HG03378 (cell line): ENCODE results near the gene NDST1.
"Not testable (repeated sequence)": the region's sequence is repeated elsewhere in the genome, so short reads cannot be mapped to it uniquely, and the experiment has no call there.

Source experiments
- ATAC-seq: cut with Tn5 transposase; IDR thresholded peaks from one replicate; pipeline ENCODE4 v1.9.1; 2021; ENCODE audit warnings: mild to moderate bottlenecking, moderate library complexity; ENCODE audit not compliant: unreplicated experiment

Gene NDST1

DNA sequence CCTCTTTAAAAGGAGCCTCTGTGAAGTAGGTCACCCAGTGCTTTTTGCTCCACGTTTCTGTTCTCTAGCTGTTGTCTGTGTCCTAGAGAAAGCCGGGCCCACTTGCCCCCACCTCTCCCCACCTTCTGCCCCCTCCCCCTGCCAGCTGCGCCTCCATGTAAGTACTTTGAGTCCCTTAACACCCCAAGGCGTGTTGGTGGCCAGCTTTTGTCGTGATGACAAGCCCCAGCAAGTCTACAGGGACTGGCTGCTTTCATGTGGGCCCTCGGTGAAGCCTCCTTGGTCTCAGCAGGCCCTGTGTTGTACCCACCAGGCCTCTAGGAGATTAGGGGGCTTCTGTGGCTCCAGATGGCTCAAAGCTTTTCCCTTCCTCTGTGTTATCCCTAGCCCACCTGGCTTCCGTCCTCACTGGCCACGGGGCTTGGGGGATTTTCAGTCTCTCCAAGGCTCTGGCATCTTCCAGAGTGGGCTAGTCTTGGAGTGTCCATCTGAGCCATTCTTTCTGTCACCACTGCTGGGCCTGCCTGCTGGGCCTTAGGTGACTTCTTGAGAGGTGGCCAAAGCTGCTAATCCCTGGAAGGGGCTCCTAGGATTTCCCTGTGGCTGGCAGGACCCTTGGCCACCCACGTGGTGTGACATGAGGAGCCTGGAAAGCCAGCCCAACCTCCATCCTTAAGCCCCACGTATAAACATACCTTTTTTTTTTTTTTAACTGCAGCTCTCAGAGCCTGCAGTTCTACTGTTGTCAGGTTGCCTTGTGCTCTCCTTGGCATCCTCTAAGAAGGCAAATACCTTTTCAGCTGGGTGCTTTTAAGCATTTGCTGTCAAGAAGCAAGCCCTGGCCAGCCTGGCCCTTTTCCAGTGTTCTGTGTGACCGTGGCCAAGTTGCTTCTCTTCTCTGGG, 1.1 kb upstream of the NDST1 start:
- no peak for ATAC-seq

DNA sequence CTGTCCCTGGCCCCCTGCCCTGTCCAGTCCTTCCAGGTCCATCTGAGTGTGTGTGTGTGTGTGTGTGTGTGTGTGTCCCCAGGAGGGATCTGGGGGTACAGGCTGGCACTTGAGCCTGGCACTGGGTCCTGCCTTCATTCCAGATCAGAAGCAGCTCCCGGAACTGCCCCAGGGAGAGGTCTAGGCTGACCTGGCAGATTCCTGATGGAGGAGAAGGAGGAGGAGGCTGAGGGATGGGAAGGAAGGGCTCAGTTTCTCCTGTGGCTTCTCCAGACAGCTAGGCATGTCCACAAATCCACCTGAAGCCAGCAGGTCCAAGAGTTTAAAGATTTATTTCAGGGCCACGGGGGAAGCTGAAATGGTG, 328 bp downstream of the NDST1 start:
- no peak for ATAC-seq

- no peak for ATAC-seq
These were observed 897 bp downstream of the NDST1 start for GRCh38 chr5:150508828-150509227.

GRCh38 chr5:150509992-150510391, 2.1 kb downstream of the NDST1 start:
- ATAC-seq, result no peak

DNA sequence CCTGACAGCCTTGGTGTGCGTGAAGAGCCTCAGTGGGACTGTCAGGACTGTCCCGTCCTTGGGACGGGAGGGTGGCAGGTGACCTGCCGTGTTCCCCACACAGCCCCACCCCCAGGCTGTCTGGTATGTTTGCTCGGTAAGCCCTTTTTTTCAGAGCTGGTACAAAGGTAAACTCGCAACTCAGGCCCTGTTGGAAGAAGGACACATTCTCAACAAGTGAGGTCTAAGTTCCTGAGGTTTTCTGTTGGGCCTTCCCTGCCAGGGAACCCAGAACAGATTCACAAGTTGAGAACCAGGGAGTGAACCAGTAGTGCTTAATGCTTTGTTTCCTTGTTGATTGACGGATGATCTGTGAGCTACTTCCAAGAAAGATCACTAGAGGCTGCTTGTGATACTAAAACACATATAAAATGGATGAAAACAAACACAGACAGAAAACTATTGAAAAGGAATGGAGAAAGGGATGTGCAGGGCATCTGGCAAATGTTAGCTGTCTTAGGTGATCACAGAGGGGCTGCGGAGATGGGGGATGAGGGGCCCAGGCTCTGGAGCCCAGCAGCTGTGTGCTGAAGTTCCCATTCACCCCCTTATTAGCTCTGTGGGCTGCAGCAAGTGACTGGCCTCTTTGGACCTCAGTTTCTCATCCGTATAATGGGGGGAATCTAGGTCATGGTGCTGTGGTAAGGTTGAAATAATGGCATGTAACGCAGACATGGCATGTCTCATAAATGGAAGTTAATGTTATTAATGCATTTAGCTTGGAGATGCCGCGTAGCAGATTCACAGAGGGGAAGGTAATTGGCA, 2.7 kb downstream of the NDST1 start:
- no peak for ATAC-seq

DNA sequence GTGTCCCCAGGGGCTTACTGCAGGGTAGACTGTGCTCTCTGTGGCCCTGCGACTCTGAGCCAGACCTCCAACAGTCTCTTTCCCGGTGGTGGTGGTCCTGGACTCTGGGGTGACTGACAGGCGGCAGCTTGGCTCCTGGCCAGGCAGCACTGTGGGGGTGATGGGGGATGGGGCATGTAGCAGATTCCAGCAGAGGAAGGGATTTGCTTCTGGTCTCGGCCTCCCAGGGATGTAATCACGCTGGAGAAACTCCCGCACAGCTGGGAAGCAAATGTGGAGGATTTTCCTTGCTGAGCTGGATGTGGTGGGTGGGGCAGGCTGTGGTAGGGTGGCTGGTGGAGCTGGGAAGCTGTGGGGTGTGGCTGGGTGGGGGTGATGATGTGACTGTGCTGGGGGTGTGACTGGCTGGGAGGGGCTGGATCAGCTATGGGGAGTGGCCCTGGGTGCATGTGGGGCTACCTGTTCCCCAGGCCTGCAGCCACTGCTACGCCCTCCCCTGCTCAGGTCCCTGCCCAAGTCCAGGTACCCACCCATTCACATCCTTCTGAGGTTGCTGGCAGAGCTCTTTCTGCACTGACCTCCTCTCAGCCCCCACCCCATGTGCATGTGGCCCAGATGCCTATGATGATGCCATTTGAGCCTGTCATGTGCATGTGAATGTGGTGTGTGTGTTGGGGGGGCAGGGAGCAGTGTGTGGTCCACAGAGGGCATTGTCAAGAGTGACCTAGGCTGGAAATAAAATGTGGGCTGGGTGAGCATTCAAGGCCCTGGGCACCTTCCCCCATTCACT, 3.8 kb downstream of the NDST1 start:
- ATAC-seq, result no peak

GRCh38 chr5:150512368-150512747, 4.4 kb downstream of the NDST1 start:
- ATAC-seq, result no peak

GRCh38 chr5:150513375-150514309, 5.7 kb downstream of the NDST1 start:
- no peak for ATAC-seq

DNA sequence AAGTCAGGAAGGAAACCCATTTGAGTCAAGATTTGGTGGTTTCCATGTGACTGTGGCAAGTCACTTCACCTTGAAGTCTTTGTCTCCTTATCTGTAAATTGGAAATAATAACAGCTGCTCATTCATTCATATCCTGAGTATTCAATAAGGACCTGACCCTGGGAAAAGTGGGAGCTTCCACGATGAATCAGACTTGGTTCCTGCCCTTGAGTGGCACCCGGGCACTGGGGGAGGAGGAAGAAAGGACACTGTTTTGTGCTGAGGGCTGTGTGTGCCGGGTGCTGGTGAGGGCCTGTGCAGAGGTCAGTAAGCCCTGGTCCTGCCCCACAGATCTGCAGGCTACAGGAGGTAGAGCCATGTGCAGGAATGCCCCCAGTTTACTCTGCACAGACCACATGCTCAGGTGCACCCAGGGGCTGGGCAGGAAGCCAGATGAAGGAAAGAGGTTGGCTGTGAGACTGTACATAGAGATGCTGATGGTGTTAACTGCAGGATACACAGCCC, 6.8 kb downstream of the NDST1 start:
- ATAC-seq, result no peak

GRCh38 chr5:150515446-150515845, 7.5 kb downstream of the NDST1 start:
- ATAC-seq, result no peak

DNA sequence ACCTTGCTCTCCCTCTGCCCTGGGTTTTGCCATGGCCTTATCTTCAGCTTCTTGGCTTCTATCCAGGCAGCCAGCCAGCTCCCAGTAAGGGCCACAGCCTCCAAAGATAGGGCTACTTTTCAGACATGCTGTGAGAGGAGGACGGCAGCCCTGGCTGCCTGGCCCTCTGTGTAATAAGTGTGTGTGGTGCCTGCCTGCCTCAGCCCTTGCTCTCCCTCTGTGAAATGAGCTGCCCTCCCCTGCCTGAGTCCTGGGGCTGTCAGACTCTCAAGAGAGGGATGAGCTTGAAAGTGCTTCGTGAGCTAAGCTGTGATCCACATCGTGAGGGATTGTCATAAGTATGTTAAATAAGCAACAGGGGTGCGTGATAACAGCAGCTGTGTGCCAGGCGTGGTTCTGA, 8.1 kb downstream of the NDST1 start:
- ATAC-seq, result no peak

- ATAC-seq, result no peak
These were observed 9.6 kb downstream of the NDST1 start for GRCh38 chr5:150517272-150518152.

DNA sequence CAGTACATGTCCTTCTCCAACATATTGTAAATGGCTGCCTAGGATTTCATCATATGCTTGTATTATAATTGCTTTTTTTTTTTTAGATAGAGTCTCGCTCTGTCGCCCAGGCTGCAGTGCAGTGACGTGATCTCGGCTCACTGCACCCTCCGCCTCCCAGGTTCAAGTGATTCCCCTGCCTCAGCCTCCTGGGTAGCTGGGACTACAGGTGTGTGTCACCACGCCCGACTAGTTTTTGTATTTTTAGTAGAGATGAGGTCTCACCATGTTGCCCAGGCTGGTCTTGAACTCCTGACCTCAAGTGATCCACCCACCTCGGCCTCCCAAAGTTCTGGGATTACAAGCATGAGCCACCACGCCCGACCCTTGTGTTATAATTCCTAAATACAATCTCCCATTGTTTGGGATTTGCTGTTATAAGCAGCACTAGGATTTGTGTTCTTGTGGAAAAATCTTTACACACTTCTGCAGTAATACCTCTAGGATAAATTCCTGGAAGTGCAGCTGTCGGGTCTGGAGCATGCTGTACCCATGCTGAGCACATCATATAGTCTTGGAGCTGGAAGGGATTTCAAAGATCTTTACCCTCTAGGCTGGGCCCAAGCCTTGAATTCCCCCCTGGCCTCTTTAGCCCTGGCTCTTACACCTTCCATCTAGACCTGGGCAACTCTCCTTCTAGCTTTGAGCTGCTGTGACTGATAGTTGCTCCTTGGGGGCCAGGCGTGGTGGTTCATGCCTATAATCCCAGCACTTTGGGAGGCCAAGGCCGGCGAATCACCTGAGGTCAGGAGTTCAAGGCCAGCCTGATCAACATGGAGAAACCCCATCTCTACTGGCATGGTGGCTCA, 11.0 kb downstream of the NDST1 start:
- ATAC-seq, result not testable (repeated sequence)

- no peak for ATAC-seq
These were observed 11.6 kb downstream of the NDST1 start for GRCh38 chr5:150519560-150519945.

- ATAC-seq, result no peak
These were observed 12.0 kb downstream of the NDST1 start for GRCh38 chr5:150519978-150520377.

GRCh38 chr5:150520747-150521521, 13.0 kb downstream of the NDST1 start:
- no peak for ATAC-seq

DNA sequence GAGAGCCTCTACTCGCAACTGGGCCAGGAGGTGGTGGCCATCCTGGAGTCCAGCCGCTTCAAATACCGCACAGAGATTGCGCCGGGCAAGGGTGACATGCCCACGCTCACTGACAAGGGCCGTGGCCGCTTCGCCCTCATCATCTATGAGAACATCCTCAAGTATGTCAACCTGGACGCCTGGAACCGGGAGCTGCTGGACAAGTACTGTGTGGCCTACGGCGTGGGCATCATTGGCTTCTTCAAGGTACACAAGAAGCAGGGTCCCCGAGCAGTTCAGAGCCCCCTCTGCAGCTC, 13.5 kb downstream of the NDST1 start:
- ATAC-seq, result no peak
